ENCODE data around the gene TMX4. TPM values are rescaled to one million over a fixed set of nuclear protein-coding genes. Genes with fewer than 3 reads are reported as not detected.

TMX4 gene
- total RNA-seq (10 to 100 TPM; 71.6 to 74.6 TPM), polyA plus RNA-seq (10 to 100 TPM; 62.5 to 72.5 TPM)

- DNase-seq = peak; percentile 86 to 93 (median 88)
- POLR2A ChIA-PET (ENCODE audit: partially characterized antibody) = interaction anchor here (0.7 to 2.9 kb wide), 14 partner anchors 10 to 703 kb away, joined by 3 to 13 read pairs (median 3); partner anchors contain the start of gene PLCB1
- intact Hi-C loops (cut with micrococcal nuclease) = loop anchor here (1.0 kb wide), 2 partner anchors 24 to 113 kb away; partner anchors contain the start of gene PLCB1
- H3K27ac ChIP-seq (ENCODE audit: low read depth, low read length) = peak within 1 kb of the TSS; percentile 82
- CTCF ChIA-PET (ENCODE audit: partially characterized antibody) = interaction anchor here (1.6 to 2.5 kb wide), 2 partner anchors 11 to 39 kb away, joined by 4 to 6 read pairs; no protein-coding TSS in a partner anchor
- H3K27me3 ChIP-seq (ENCODE audit: insufficient read depth, low read length) = no peaks in the 10 kb centered on the region
- Mint-ChIP-seq H3K27ac (peak within 1 kb of the TSS; percentile 84 to 97 (median 91)), H3K27me3 (no peaks in the 10 kb centered on the region), H3K9me3 (peaks cover 0 to 5% (median 0%) of the 10 kb centered on the region in 8 donors), H3K4me1 (peaks cover 25 to 42% (median 32%) of the 10 kb centered on the region in 4 donors), H3K4me3 (peak within 1 kb of the TSS in 7 of 8 donors; percentile 88 to 96 (median 93)), H3K36me3 (peaks cover 6 to 15% of the 10 kb centered on the region in 2 donors)
- peaks cover 57% of the 10 kb centered on the region for H3K4me1 ChIP-seq (ENCODE audit: insufficient read depth, low read length)
- peak within 1 kb of the TSS; percentile 62 to 88 for H3K4me3 ChIP-seq (ENCODE audit: low read length in 2 of 2)
- H3K36me3 ChIP-seq (ENCODE audit: insufficient read depth, low read length) = no peaks in the 10 kb centered on the region
- no peaks in the 10 kb centered on the region for H3K9me3 ChIP-seq (ENCODE audit: control insufficient read depth in 1 of 2, low read length in 2 of 2)
These were observed at the start of gene TMX4 for GRCh38 chr20:8019246-8019997. Gene TMX4 (minus strand): TSS chr20:8019761. CDS start chr20:8019613, 148 bp downstream.

- Mint-ChIP-seq H3K4me1 (peaks cover 0 to 5% (median under 1%) of the 10 kb centered on the region in 4 donors), H3K36me3 (no peaks in the 10 kb centered on the region), H3K27me3 (peaks cover 5 to 13% of the 10 kb centered on the region in 2 donors), H3K9me3 (peaks cover 0 to 2% (median 0%) of the 10 kb centered on the region in 8 donors), H3K27ac (no peak overlapping the region), H3K4me3 (no peak overlapping the region)
- POLR2A ChIA-PET (ENCODE audit: partially characterized antibody) = no interaction called here
- CTCF ChIA-PET (ENCODE audit: partially characterized antibody) = interaction anchor here (1.2 to 1.3 kb wide), 3 partner anchors 21 to 65 kb away, joined by 4 to 7 read pairs (median 5); partner anchors contain the start of gene PLCB1
- Histone ChIP-seq H3K27me3 (ENCODE audit: insufficient read depth, low read length) (no peaks in the 10 kb centered on the region), H3K36me3 (ENCODE audit: insufficient read depth, low read length) (no peaks in the 10 kb centered on the region), H3K9me3 (ENCODE audit: control insufficient read depth in 1 of 2, low read length in 2 of 2) (no peaks in the 10 kb centered on the region), H3K27ac (ENCODE audit: low read depth, low read length) (no peak overlapping the region), H3K4me3 (ENCODE audit: low read length in 2 of 2) (no peak overlapping the region), H3K4me1 (ENCODE audit: insufficient read depth, low read length) (no peaks in the 10 kb centered on the region)
- intact Hi-C loops (cut with micrococcal nuclease) = no loop called here
- DNase-seq = no peak
These were observed 47.5 kb upstream of the TMX4 start for GRCh38 chr20:8067082-8067481.

GRCh38 chr20:8066662-8067061, 47.1 kb upstream of the TMX4 start:
- Histone ChIP-seq H3K4me3 (ENCODE audit: low read length in 2 of 2) (no peak overlapping the region), H3K27me3 (ENCODE audit: insufficient read depth, low read length) (no peaks in the 10 kb centered on the region), H3K9me3 (ENCODE audit: control insufficient read depth in 1 of 2, low read length in 2 of 2) (no peaks in the 10 kb centered on the region), H3K4me1 (ENCODE audit: insufficient read depth, low read length) (no peaks in the 10 kb centered on the region), H3K36me3 (ENCODE audit: insufficient read depth, low read length) (no peaks in the 10 kb centered on the region), H3K27ac (ENCODE audit: low read depth, low read length) (no peak overlapping the region)
- Mint-ChIP-seq H3K4me1 (peaks cover 0 to 5% (median under 1%) of the 10 kb centered on the region in 4 donors), H3K9me3 (peaks cover 0 to 2% (median 0%) of the 10 kb centered on the region in 8 donors), H3K27me3 (peaks cover 5 to 13% of the 10 kb centered on the region in 2 donors), H3K27ac (no peak overlapping the region), H3K4me3 (no peak overlapping the region), H3K36me3 (no peaks in the 10 kb centered on the region)
- CTCF ChIA-PET (ENCODE audit: partially characterized antibody) = interaction anchor here (1.2 to 1.3 kb wide), 3 partner anchors 20 to 65 kb away, joined by 4 to 7 read pairs (median 5); partner anchors contain the start of gene PLCB1
- POLR2A ChIA-PET (ENCODE audit: partially characterized antibody) = no interaction called here
- intact Hi-C loops (cut with micrococcal nuclease) = no loop called here
- no peak for DNase-seq

GRCh38 chr20:8065691-8066090, 46.1 kb upstream of the TMX4 start:
- H3K36me3 Mint-ChIP-seq = no peaks in the 10 kb centered on the region
- ChIA-PET POLR2A (ENCODE audit: partially characterized antibody) (no interaction called here), CTCF (ENCODE audit: partially characterized antibody) (interaction anchor here (1.3 kb wide), 1 partner anchor 19 kb away, joined by 5 read pairs; no protein-coding TSS in a partner anchor)
- peaks cover 0 to 2% (median 0%) of the 10 kb centered on the region in 8 donors for H3K9me3 Mint-ChIP-seq
- H3K4me3 Mint-ChIP-seq = no peak overlapping the region
- intact Hi-C loops (cut with micrococcal nuclease) = no loop called here
- no peak overlapping the region for H3K4me3 ChIP-seq (ENCODE audit: low read length in 2 of 2)
- no peaks in the 10 kb centered on the region for H3K4me1 ChIP-seq (ENCODE audit: insufficient read depth, low read length)
- H3K4me1 Mint-ChIP-seq = no peaks in the 10 kb centered on the region
- no peaks in the 10 kb centered on the region for H3K27me3 ChIP-seq (ENCODE audit: insufficient read depth, low read length)
- no peaks in the 10 kb centered on the region for H3K36me3 ChIP-seq (ENCODE audit: insufficient read depth, low read length)
- DNase-seq = no peak
- H3K27ac ChIP-seq (ENCODE audit: low read depth, low read length) = no peak overlapping the region
- H3K27me3 Mint-ChIP-seq = peaks cover 5 to 14% of the 10 kb centered on the region in 2 donors
- H3K9me3 ChIP-seq (ENCODE audit: control insufficient read depth in 1 of 2, low read length in 2 of 2) = no peaks in the 10 kb centered on the region
- H3K27ac Mint-ChIP-seq = peak overlapping the region in 2 of 7 donors; percentile 6 to 25

GRCh38 chr20:8062756-8063155, 43.2 kb upstream of the TMX4 start:
- Histone ChIP-seq H3K4me1 (ENCODE audit: insufficient read depth, low read length) (no peaks in the 10 kb centered on the region), H3K27ac (ENCODE audit: low read depth, low read length) (no peak overlapping the region), H3K36me3 (ENCODE audit: insufficient read depth, low read length) (no peaks in the 10 kb centered on the region), H3K27me3 (ENCODE audit: insufficient read depth, low read length) (no peaks in the 10 kb centered on the region), H3K4me3 (ENCODE audit: low read length in 2 of 2) (no peak overlapping the region), H3K9me3 (ENCODE audit: control insufficient read depth in 1 of 2, low read length in 2 of 2) (no peaks in the 10 kb centered on the region)
- POLR2A ChIA-PET (ENCODE audit: partially characterized antibody) = no interaction called here
- CTCF ChIA-PET (ENCODE audit: partially characterized antibody) = no interaction called here
- DNase-seq = no peak
- no peaks in the 10 kb centered on the region for H3K36me3 Mint-ChIP-seq
- no peak overlapping the region for H3K27ac Mint-ChIP-seq
- H3K9me3 Mint-ChIP-seq = peaks cover 0 to 2% (median 0%) of the 10 kb centered on the region in 8 donors
- peaks cover 5 to 10% of the 10 kb centered on the region in 2 donors for H3K27me3 Mint-ChIP-seq
- H3K4me1 Mint-ChIP-seq = no peaks in the 10 kb centered on the region
- H3K4me3 Mint-ChIP-seq = no peak overlapping the region
- intact Hi-C loops (cut with micrococcal nuclease) = no loop called here

GRCh38 chr20:8061861-8062518, 42.4 kb upstream of the TMX4 start:
- intact Hi-C loops (cut with micrococcal nuclease) = no loop called here
- ChIA-PET POLR2A (ENCODE audit: partially characterized antibody) (no interaction called here), CTCF (ENCODE audit: partially characterized antibody) (no interaction called here)
- H3K27ac Mint-ChIP-seq = no peak overlapping the region
- H3K4me1 Mint-ChIP-seq = no peaks in the 10 kb centered on the region
- Histone ChIP-seq H3K4me3 (ENCODE audit: low read length in 2 of 2) (no peak overlapping the region), H3K4me1 (ENCODE audit: insufficient read depth, low read length) (no peaks in the 10 kb centered on the region), H3K36me3 (ENCODE audit: insufficient read depth, low read length) (no peaks in the 10 kb centered on the region), H3K9me3 (ENCODE audit: control insufficient read depth in 1 of 2, low read length in 2 of 2) (no peaks in the 10 kb centered on the region), H3K27me3 (ENCODE audit: insufficient read depth, low read length) (no peaks in the 10 kb centered on the region), H3K27ac (ENCODE audit: low read depth, low read length) (no peak overlapping the region)
- H3K4me3 Mint-ChIP-seq = no peak overlapping the region
- peaks cover 3 to 10% of the 10 kb centered on the region in 2 donors for H3K27me3 Mint-ChIP-seq
- no peak for DNase-seq
- no peaks in the 10 kb centered on the region for H3K36me3 Mint-ChIP-seq
- H3K9me3 Mint-ChIP-seq = peaks cover 0 to 2% (median 0%) of the 10 kb centered on the region in 8 donors

GRCh38 chr20:8060977-8061376, 41.4 kb upstream of the TMX4 start:
- H3K4me3 ChIP-seq (ENCODE audit: low read length in 2 of 2) = no peak overlapping the region
- ChIA-PET POLR2A (ENCODE audit: partially characterized antibody) (no interaction called here), CTCF (ENCODE audit: partially characterized antibody) (no interaction called here)
- intact Hi-C loops (cut with micrococcal nuclease) = no loop called here
- H3K4me1 ChIP-seq (ENCODE audit: insufficient read depth, low read length) = no peaks in the 10 kb centered on the region
- no peaks in the 10 kb centered on the region for H3K36me3 Mint-ChIP-seq
- no peaks in the 10 kb centered on the region for H3K27me3 ChIP-seq (ENCODE audit: insufficient read depth, low read length)
- no peak overlapping the region for H3K27ac ChIP-seq (ENCODE audit: low read depth, low read length)
- no peak overlapping the region for H3K27ac Mint-ChIP-seq
- no peaks in the 10 kb centered on the region for H3K4me1 Mint-ChIP-seq
- H3K36me3 ChIP-seq (ENCODE audit: insufficient read depth, low read length) = no peaks in the 10 kb centered on the region
- no peak for DNase-seq
- peaks cover 0 to 2% (median 0%) of the 10 kb centered on the region in 8 donors for H3K9me3 Mint-ChIP-seq
- peaks cover 3 to 7% of the 10 kb centered on the region in 2 donors for H3K27me3 Mint-ChIP-seq
- H3K4me3 Mint-ChIP-seq = no peak overlapping the region
- H3K9me3 ChIP-seq (ENCODE audit: control insufficient read depth in 1 of 2, low read length in 2 of 2) = no peaks in the 10 kb centered on the region

All from CD4-positive, alpha-beta memory T cell (primary cell).